ENCODE measurements around the gene RAB39B.

The RAB39B gene

DNA sequence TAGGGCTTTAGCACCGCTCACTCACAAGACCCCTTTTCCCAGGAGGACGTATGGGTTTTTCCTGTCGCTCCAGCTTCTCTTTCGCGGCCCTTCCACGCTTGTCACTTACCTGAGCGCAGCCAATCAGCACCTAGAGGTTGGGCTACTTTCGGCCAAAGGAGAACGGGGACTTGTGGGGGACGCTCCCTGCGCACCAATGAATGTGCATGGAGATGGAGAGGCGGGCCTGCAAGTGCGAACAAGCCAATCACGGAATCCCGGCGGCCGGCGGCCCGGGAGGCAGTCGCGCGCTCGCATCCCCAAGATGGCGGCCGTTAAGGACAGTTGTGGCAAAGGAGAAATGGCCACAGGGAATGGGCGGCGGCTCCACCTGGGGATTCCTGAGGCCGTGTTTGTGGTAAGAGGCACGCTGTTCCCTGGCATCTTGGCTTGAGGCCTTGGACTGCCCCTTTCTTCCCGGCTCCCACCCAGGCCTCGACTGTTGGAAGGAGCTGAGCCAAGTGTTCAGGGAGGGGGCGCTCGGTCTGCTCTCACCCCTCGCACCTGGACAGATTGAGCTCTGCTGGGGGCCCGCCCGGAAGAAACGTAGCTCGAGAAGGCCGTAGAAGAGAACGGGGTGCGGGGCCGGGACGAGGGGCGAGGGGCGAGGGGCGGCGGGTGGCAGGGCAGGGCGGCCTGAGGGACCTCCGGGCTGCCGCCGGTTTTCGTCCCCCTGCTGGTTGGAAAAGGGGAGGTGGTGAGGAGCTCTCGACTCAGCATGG, 47.9 kb downstream of the RAB39B start, which contains the start of gene VBP1 (continued):
- TF ChIP-seq, protein P1, sequence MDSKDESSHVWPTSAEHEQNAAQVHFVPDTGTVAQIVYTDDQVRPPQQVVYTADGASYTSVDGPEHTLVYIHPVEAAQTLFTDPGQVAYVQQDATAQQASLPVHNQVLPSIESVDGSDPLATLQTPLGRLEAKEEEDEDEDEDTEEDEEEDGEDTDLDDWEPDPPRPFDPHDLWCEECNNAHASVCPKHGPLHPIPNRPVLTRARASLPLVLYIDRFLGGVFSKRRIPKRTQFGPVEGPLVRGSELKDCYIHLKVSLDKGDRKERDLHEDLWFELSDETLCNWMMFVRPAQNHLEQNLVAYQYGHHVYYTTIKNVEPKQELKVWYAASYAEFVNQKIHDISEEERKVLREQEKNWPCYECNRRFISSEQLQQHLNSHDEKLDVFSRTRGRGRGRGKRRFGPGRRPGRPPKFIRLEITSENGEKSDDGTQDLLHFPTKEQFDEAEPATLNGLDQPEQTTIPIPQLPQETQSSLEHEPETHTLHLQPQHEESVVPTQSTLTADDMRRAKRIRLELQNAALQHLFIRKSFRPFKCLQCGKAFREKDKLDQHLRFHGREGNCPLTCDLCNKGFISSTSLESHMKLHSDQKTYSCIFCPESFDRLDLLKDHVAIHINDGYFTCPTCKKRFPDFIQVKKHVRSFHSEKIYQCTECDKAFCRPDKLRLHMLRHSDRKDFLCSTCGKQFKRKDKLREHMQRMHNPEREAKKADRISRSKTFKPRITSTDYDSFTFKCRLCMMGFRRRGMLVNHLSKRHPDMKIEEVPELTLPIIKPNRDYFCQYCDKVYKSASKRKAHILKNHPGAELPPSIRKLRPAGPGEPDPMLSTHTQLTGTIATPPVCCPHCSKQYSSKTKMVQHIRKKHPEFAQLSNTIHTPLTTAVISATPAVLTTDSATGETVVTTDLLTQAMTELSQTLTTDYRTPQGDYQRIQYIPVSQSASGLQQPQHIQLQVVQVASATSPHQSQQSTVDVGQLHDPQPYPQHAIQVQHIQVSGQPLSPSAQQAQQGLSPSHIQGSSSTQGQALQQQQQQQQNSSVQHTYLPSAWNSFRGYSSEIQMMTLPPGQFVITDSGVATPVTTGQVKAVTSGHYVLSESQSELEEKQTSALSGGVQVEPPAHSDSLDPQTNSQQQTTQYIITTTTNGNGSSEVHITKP (tag by site-specific recombination; IDR thresholded peaks at IDR 0.05), result peak; percentile 91
- TF ChIP-seq ZNF140 (tag by site-specific recombination; IDR thresholded peaks at IDR 0.05) (no peak), SP2 (tag by site-specific recombination; IDR thresholded peaks at IDR 0.05) (peak; percentile 96), ZNF768 (tag by site-specific recombination; IDR thresholded peaks at IDR 0.05) (no peak), ZNF121 (tag by site-specific recombination; IDR thresholded peaks at IDR 0.05) (no peak), GLIS2 (tag by site-specific recombination; IDR thresholded peaks at IDR 0.05) (peak; percentile 76), GLIS1 (tag by site-specific recombination; IDR thresholded peaks at IDR 0.05) (peak; percentile 48), ZNF501 (tag by site-specific recombination; IDR thresholded peaks at IDR 0.05) (no peak; the same call in 1 of the 2 replicates), IKZF3 (tag by site-specific recombination; IDR thresholded peaks at IDR 0.05) (peak; percentile 92), GLI2 (tag by site-specific recombination; IDR thresholded peaks at IDR 0.05; ENCODE audit: borderline replicate concordance, low read depth) (no peak), BCL11A (tag by site-specific recombination; IDR thresholded peaks at IDR 0.05; ENCODE audit: low read depth) (no peak), YY1 (tag by site-specific recombination; IDR thresholded peaks at IDR 0.05) (peak; percentile 89), ZNF558 (tag by site-specific recombination; IDR thresholded peaks at IDR 0.05) (no peak), SP3 (tag by site-specific recombination; IDR thresholded peaks at IDR 0.05) (peak; percentile 43), ZNF394 (tag by site-specific recombination; IDR thresholded peaks at IDR 0.05; ENCODE audit: borderline replicate concordance) (peak; percentile 92), YY2 (tag by site-specific recombination; IDR thresholded peaks at IDR 0.05) (peak; percentile 79; the same call in 1 of the 2 replicates), ZBTB17 (tag by site-specific recombination; IDR thresholded peaks at IDR 0.05) (peak; percentile 16; the same call in 1 of the 2 replicates), ZNF521 (tag by site-specific recombination; IDR thresholded peaks at IDR 0.05) (no peak), ZNF610 (tag by site-specific recombination; IDR thresholded peaks at IDR 0.05; ENCODE audit: borderline replicate concordance) (peak; percentile 51; the same call in 1 of the 2 replicates)
- TF ChIP-seq, protein P2, sequence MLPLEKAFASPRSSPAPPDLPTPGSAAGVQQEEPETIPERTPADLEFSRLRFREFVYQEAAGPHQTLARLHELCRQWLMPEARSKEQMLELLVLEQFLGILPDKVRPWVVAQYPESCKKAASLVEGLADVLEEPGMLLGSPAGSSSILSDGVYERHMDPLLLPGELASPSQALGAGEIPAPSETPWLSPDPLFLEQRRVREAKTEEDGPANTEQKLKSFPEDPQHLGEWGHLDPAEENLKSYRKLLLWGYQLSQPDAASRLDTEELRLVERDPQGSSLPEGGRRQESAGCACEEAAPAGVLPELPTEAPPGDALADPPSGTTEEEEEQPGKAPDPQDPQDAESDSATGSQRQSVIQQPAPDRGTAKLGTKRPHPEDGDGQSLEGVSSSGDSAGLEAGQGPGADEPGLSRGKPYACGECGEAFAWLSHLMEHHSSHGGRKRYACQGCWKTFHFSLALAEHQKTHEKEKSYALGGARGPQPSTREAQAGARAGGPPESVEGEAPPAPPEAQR (tag by site-specific recombination; IDR thresholded peaks at IDR 0.05), result no peak
- TF ChIP-seq, protein P3, sequence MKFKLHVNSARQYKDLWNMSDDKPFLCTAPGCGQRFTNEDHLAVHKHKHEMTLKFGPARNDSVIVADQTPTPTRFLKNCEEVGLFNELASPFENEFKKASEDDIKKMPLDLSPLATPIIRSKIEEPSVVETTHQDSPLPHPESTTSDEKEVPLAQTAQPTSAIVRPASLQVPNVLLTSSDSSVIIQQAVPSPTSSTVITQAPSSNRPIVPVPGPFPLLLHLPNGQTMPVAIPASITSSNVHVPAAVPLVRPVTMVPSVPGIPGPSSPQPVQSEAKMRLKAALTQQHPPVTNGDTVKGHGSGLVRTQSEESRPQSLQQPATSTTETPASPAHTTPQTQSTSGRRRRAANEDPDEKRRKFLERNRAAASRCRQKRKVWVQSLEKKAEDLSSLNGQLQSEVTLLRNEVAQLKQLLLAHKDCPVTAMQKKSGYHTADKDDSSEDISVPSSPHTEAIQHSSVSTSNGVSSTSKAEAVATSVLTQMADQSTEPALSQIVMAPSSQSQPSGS (tag by site-specific recombination; IDR thresholded peaks at IDR 0.05; ENCODE audit: low read depth), result no peak
- TF ChIP-seq, protein P4, sequence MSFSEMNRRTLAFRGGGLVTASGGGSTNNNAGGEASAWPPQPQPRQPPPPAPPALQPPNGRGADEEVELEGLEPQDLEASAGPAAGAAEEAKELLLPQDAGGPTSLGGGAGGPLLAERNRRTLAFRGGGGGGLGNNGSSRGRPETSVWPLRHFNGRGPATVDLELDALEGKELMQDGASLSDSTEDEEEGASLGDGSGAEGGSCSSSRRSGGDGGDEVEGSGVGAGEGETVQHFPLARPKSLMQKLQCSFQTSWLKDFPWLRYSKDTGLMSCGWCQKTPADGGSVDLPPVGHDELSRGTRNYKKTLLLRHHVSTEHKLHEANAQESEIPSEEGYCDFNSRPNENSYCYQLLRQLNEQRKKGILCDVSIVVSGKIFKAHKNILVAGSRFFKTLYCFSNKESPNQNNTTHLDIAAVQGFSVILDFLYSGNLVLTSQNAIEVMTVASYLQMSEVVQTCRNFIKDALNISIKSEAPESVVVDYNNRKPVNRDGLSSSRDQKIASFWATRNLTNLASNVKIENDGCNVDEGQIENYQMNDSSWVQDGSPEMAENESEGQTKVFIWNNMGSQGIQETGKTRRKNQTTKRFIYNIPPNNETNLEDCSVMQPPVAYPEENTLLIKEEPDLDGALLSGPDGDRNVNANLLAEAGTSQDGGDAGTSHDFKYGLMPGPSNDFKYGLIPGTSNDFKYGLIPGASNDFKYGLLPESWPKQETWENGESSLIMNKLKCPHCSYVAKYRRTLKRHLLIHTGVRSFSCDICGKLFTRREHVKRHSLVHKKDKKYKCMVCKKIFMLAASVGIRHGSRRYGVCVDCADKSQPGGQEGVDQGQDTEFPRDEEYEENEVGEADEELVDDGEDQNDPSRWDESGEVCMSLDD (tag by site-specific recombination; IDR thresholded peaks at IDR 0.05), result no peak
- TF ChIP-seq, protein P5, sequence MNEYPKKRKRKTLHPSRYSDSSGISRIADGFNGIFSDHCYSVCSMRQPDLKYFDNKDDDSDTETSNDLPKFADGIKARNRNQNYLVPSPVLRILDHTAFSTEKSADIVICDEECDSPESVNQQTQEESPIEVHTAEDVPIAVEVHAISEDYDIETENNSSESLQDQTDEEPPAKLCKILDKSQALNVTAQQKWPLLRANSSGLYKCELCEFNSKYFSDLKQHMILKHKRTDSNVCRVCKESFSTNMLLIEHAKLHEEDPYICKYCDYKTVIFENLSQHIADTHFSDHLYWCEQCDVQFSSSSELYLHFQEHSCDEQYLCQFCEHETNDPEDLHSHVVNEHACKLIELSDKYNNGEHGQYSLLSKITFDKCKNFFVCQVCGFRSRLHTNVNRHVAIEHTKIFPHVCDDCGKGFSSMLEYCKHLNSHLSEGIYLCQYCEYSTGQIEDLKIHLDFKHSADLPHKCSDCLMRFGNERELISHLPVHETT (tag by site-specific recombination; IDR thresholded peaks at IDR 0.05), result no peak
- TF ChIP-seq, protein P6, sequence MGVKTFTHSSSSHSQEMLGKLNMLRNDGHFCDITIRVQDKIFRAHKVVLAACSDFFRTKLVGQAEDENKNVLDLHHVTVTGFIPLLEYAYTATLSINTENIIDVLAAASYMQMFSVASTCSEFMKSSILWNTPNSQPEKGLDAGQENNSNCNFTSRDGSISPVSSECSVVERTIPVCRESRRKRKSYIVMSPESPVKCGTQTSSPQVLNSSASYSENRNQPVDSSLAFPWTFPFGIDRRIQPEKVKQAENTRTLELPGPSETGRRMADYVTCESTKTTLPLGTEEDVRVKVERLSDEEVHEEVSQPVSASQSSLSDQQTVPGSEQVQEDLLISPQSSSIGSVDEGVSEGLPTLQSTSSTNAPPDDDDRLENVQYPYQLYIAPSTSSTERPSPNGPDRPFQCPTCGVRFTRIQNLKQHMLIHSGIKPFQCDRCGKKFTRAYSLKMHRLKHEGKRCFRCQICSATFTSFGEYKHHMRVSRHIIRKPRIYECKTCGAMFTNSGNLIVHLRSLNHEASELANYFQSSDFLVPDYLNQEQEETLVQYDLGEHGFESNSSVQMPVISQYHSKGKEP (tag by site-specific recombination; IDR thresholded peaks at IDR 0.05), result no peak
- TF ChIP-seq, protein P7, sequence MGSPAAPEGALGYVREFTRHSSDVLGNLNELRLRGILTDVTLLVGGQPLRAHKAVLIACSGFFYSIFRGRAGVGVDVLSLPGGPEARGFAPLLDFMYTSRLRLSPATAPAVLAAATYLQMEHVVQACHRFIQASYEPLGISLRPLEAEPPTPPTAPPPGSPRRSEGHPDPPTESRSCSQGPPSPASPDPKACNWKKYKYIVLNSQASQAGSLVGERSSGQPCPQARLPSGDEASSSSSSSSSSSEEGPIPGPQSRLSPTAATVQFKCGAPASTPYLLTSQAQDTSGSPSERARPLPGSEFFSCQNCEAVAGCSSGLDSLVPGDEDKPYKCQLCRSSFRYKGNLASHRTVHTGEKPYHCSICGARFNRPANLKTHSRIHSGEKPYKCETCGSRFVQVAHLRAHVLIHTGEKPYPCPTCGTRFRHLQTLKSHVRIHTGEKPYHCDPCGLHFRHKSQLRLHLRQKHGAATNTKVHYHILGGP (tag by site-specific recombination; IDR thresholded peaks at IDR 0.05), result no peak
